OCI-LY3 (cell line): ENCODE measurements around the gene DOCK10.

Source experiments
- EZH2phosphoT487 ChIP-seq: fragments of 200-600 bp; shearing (Covaris generic); IDR thresholded peaks from 2 replicates; pipeline ENCODE4 v1.6.1; 2018; ENCODE audit warnings: antibody characterized with exemption, mixed run types, low read depth
- TF ChIP-seq, protein P1 (sequence below): fragments of 200-600, 300-600 bp; sonication (generic); IDR thresholded peaks from 2 replicates; pipeline ENCODE4 v1.5.1; 2014; ENCODE audit warnings: antibody characterized with exemption, low read length, low read depth

GRCh38 chr2:224749136-224749535 is 293.1 kb downstream of the DOCK10 start:
- TF ChIP-seq, protein P1, sequence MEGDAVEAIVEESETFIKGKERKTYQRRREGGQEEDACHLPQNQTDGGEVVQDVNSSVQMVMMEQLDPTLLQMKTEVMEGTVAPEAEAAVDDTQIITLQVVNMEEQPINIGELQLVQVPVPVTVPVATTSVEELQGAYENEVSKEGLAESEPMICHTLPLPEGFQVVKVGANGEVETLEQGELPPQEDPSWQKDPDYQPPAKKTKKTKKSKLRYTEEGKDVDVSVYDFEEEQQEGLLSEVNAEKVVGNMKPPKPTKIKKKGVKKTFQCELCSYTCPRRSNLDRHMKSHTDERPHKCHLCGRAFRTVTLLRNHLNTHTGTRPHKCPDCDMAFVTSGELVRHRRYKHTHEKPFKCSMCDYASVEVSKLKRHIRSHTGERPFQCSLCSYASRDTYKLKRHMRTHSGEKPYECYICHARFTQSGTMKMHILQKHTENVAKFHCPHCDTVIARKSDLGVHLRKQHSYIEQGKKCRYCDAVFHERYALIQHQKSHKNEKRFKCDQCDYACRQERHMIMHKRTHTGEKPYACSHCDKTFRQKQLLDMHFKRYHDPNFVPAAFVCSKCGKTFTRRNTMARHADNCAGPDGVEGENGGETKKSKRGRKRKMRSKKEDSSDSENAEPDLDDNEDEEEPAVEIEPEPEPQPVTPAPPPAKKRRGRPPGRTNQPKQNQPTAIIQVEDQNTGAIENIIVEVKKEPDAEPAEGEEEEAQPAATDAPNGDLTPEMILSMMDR = no peak
- TF ChIP-seq EZH2phosphoT487 = no peak
